Fibroblast of skin of abdomen (primary cell): ENCODE results near the gene RGS11.

Source experiments
- DNase-seq: peaks from one replicate; pipeline ENCODE4 v3.0.0-alpha.2; 2013

The RGS11 gene

GRCh38 chr16:228852-229730 is 46.7 kb downstream of the RGS11 start, which contains the start of gene LUC7L:
Gene LUC7L (minus strand): TSS chr16:229449. CDS start chr16:229339, 110 bp downstream.
- peak; percentile 86 for DNase-seq

GRCh38 chr16:228151-228851 is 47.4 kb downstream of the RGS11 start:
- DNase-seq = peak; percentile 6

- no peak for DNase-seq
Observed at GRCh38 chr16:220021-220420, 55.7 kb downstream of the RGS11 start.
